Stimulated activated CD8-positive, alpha-beta memory T cell treated with anti-CD3 and anti-CD28 coated beads, Interleukin-15, amount 100 ng/mL, for 1 hour (primary cell): ENCODE data around the gene TLR8.
"Not testable (repeated sequence)": the region's sequence is repeated elsewhere in the genome, so short reads cannot be mapped to it uniquely, and the experiment has no call there.

Experiments
- DNase-seq: peaks from one replicate; pipeline ENCODE4 v3.0.0-alpha.2; 2020; ENCODE audit warnings: low read depth

Gene TLR8

DNA sequence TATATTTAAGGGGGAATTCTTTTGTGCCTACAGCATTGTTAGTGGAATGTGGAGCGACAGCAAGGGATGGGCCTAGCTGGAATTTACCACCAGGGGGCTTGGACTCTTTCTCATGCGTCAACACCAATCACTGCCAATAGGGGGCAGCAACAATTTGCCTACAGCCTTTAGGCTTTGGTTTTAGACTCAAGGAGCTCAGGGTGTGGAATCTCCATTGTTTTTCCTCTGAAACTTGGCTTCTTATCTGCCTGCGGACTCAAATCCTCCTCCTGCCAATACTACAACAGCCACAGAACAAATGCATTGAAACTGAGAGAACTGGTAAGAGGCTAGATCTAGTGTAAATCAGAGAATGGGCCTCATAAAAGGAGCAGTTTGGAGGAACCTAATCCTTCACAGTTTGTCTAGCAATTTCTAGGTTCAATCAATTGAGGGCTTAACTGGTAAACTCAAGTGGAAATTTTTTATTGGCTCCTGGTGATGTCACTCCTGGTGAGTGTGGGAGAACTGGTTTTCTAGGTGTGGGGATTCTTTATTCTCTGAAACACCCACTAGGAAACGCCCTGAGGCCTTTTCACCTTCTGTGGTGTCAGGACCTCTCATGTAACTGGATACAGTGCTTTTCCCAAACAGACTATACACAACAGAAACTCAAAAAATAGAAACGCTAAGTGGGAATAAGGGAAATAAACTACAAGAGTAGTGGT, 40.6 kb downstream of the TLR8 start:
- DNase-seq = peak; percentile 56

- DNase-seq = no peak
Measured at GRCh38 chrX:12947545-12948235, 41.3 kb downstream of the TLR8 start.

DNA sequence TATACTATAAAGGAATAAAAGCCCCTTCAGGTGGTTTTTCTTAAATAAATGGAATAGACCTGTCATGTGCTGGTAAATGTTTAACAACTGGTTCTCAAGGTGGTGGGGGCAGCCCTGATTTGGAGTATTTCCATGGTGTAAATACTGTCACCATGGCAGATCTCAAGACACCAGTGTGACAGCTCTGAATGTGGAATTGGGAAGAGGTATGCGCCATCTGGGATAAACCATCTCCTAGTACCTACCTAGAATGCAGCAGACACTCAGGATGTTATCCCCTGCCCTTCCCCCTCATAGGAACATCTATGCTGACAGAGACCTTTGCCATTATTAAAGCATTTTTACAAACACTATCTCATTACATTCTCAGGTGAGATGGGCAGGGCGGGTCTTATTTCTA, 42.1 kb downstream of the TLR8 start:
- no peak for DNase-seq

- DNase-seq = no peak
Measured at GRCh38 chrX:12949205-12949926, 42.9 kb downstream of the TLR8 start.

GRCh38 chrX:12949927-12950656, 43.7 kb downstream of the TLR8 start:
- DNase-seq = peak; percentile 74

GRCh38 chrX:12950851-12951594, 44.6 kb downstream of the TLR8 start:
- DNase-seq = no peak

DNA sequence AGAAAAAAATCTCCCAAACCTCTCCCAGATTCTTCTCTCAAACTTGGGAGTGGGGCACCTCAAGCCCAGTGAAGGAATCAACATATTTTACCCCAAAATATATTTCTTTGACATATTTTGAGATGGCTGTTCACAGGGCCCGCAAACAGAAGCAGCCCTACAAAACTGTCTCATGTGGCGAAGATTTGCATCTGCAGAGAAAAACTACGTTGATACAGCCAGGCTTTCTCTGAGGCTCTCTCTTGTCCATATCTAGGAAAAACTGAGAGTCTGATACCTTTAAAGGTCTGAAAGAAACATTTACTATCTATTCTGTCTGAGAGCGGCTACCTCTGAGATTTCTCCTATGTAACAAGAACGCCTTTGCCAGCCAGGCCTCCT, 45.2 kb downstream of the TLR8 start:
- DNase-seq = no peak

DNA sequence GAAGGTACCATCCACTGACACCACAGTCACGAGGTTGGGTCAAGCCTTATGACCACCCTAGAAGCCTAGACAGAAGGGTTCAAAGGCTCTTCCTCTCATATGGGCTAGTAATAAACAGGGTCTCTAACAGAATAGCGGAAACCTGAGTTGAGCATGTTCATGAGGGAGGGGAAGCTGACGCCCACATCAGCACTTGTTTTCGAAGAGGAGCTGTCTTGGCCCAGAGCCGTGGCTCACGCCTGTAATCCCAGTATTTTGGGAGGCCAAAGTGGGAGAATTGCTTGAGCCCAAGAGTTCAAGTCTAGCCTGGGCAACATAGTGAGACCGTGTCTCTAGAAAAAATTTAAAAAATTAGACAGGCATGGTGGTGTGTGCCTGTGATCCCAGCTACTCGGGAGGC, 47.0 kb downstream of the TLR8 start:
- DNase-seq = no peak

DNA sequence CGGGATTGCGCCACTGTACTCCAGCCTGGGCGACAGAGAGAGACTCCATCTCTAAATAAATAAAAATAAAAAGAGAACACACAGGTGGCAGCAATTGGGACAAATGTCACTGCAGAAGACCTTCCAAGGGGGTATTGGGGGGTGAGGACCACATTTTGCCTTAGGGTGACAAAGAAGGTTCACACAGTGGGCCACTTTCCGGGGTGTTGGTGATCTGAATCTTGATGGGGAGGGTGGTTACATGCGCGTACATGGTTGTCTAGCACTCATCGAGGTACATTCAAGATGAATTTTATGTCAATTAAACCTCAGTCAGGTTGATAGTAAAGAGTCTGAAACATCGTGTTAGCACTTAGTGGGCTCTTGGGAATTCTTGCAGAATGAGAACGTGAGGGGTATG, 48.0 kb downstream of the TLR8 start:
- DNase-seq = no peak

GRCh38 chrX:12954981-12955380, 48.6 kb downstream of the TLR8 start:
- DNase-seq = no peak

DNA sequence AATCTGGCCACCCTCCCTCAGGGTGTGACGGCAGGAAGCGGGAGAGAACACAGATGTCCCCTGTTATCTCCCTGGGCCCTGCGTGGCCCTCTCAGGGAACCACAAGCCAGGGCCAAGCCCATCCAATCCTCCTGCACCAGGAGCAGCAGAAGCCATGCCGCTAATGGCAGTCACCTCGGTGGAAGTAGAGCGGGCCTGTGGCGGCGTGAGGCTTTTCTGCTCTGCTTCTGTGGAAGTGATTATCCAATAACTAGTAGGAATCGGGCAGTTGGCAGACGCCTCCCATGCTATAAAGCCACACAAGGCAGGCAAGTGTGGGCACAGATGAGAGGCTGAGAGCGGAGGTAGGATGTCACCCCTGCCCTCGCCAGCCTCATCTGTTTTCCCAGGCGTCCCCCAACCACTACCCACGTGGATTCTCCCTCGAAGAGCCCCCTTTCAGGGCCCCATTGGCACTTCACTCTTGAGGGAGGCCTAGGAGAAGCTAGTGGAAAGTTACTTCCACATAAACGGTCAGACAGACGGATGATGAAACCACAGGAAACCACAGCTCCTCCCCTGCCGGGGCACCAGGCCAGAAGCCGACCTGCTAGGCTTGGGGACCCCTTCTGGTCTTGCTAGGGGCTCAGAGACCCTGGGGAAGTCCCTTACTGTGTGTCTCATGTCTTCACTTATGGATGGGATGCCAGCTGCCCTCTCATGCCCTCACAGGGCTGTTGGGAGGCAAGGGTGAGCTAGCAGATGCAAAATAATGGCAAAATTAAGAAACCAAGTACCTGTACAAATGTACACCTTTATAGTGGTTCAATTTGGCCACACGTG, 49.7 kb downstream of the TLR8 start:
- DNase-seq = no peak

- no peak for DNase-seq
Measured at GRCh38 chrX:12956704-12957534, 50.5 kb downstream of the TLR8 start.

DNA sequence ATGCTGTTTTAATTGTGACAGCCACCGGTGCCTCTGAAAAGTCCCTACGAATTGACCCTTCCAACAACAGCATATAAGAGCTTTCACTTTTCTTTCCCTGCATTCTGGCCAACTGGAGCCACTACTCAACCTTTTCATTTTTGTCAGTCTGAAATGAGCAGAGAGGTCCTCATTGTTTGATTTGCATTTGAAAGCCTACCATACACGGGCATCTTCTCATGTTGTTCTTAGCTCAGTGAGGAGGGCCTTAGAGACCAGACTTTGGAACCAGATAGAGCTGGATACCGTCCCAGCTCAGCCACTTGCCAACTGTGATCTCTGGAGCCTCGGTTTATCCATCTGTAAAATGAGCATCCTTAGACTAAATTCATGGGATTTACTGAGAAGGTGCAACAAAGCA, 51.6 kb downstream of the TLR8 start:
- DNase-seq = no peak

GRCh38 chrX:12958461-12958860, 52.0 kb downstream of the TLR8 start:
- no peak for DNase-seq

DNA sequence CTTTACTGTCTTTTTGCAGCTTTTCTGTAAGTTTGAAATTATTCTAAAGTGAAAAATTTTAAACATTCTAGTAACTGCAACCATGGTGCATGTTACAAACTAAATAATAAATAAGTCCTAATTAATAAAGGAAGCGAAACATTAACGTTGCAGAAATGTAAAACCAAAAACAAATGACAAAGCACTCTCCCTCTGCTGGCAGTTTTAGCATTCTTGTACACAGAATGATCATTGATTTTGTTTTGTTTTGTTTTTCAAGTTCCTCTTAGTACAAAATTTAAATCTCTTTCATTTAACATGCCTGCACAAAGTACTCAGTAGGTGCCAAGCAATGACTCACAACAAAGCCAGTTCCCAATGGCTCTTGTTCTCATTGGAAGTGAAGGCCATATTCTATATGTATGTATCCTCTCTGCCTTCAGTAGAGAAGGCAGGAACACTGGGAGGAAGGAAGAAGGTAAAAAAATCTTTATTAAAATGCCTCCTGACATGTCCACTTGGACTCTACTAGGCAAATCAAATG, 54.8 kb downstream of the TLR8 start:
- no peak for DNase-seq

DNA sequence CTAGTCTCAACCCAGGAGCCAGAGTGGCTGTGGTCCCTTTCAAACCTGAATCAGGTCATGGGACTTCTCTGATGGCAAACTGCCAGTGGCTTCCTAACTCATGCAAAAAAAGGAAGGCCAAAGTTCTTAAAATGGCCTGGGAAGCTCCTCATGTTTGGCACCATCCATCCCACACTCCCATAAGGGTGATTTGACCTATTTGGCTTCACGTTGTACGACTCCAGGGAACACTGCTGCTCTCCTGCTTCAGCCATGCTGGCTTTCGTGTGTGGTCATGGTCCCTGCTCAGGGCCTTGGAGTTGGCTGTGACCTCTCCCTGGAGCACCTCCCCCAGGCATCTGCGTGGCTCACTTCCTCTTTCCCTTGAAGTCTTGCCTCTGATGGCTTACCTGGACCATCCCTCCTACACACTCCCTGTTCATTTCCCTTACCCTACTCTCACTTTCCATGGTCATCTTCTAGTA, 55.7 kb downstream of the TLR8 start:
- no peak for DNase-seq

DNA sequence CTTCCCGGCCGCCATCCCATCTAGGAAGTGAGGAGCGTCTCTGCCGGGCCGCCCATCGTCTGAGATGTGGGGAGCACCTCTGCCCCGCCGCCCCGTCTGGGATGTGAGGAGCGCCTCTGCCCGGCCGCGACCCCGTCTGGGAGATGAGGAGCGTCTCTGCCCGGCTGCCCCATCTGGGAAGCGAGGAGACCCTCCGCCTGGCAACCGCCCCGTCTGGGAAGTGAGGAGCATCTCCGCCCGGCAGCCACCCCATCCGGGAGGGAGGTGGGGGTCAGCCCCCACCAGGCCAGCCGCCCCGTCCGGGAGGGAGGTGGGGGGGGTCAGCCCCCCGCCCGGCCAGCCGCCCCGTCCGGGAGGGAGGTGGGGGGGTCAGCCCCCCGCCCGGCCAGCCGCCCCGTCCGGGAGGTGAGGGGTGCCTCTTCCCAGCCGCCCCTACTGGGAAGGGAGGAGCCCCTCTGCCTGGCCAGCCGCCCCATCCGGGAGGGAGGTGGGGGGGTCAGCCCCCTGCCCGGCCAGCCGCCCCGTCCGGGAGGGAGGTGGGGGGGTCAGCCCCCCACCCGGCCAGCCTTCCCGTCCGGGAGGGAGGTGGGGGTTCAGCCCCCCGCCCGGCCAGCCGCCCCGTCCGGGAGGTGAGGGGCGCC, 56.9 kb downstream of the TLR8 start:
- not testable (repeated sequence) for DNase-seq

DNA sequence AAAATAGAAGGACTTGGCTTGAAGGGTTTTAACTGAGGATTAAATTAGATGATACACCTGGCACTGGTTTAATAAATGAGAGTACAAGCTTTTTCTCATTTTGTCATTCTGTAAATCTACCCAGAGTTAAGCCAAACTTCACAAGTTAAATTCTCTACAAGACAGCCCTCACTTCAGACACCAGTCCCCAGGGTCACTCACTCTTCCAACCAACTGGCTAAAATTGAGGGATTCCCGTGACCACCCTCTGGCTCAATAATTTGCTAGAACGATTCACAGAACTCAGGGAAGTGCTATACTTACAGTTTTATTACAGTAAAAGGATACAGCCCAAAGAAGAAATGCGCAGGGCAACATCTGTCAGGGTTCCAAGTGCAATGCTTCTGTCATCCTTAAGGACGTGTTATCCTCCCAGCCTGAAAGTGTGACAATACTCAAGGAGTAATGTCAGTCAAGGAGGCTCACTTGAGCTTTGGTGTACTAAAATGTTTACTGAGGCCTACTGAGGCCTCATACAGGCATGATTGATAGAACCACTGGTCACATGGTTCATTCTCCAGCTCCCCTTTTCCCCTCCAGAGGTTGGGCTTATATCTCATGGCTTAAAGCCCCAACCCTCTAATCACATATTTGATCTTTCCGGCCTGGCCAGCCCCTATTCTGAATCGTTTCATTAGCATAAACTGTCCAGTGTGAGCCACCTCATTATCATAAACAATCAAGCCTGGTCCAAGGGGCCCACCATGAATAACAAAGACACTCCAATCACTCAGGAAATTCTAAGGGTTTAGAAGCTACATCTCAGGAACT, 58.9 kb downstream of the TLR8 start:
- no peak for DNase-seq
